LHCN-M2 (cell line): ENCODE results near the gene DACH1. TPM values are rescaled to one million over a fixed set of nuclear protein-coding genes. Genes with fewer than 3 reads are reported as not detected.

ENCODE experiments used
- DNase-seq: peaks from one replicate; pipeline ENCODE4 v3.0.0-alpha.2; 2012; ENCODE audit warnings: low read depth
- total RNA-seq: library from RNA; depleted of rRNA; stranded (reverse); fragments of >200 nt; gene quantifications from 2 replicates; pipeline ENCODE4 v1.2.3, GENCODE V29; 2014

Gene DACH1
- total RNA-seq, 1 experiment from 2014 or later = not detected

DNA sequence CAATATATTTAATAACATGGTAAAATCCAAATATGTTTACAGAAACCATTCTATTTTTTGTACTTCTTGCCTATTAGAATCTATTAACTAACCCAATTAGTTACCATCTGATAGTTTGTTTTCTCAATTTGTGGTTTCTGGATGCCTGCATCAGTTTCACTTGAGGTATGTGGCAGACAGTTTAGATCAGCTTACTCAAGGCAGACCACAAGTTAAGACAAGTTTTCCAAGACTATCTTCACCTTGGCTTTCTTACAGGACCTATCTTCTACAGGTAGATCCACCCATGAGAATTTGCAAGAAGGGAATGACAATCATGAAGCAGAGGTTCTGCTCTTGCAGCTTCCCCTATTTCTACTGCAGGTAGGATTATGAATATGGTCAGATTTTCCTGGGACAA is 458.6 kb downstream of the DACH1 start:
- DNase-seq = no peak

GRCh38 chr13:71399631-71400215 is 467.3 kb downstream of the DACH1 start:
- DNase-seq = no peak

DNA sequence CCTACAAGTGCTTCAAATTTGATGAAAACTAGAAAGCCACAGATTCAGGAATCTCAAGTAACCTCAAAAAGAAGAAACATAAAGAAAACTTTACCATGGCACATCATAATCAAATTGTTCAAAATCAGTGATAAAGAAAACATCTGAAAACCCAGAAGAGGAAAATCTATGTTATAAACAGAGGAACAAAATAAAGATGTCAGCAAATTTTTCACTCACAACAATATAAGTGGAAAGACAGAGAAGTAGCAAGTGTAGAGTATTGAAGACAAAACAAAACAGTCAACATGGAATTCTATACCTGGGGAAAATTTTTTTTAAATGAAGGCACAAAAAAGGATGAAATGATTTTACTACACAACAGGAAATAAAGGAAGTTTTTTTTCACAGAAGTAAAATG is 470.9 kb downstream of the DACH1 start:
- DNase-seq = no peak

- DNase-seq = no peak
Measured at GRCh38 chr13:71395053-71395452, 472.0 kb downstream of the DACH1 start.

- no peak for DNase-seq
Measured at GRCh38 chr13:71394176-71394575, 472.8 kb downstream of the DACH1 start.
